Loucy (cell line): ENCODE results near the gene LMF1.

ENCODE experiments used
- H2AFZ ChIP-seq: fragments of 200-600 bp; sonication (generic); 2 replicates; pipeline ENCODE4 v1.6.0; 2016; ENCODE audit warnings: antibody characterized with exemption, mild to moderate bottlenecking, low read length, moderate library complexity
- H3F3A ChIP-seq: fragments of 200-600 bp; 2 replicates; pipeline ENCODE4 v1.6.0; 2016; ENCODE audit warnings: antibody characterized with exemption, low read depth, mild to moderate bottlenecking
- H3K27me3 ChIP-seq: fragments of 200-600 bp; sonication (generic); 2 replicates; pipeline ENCODE4 v1.6.1; 2014; ENCODE audit warnings: low read length, mild to moderate bottlenecking; ENCODE audit not compliant: insufficient read depth, poor library complexity, severe bottlenecking
- H3K36me3 ChIP-seq: fragments of 200-600 bp; sonication (generic); 2 replicates; pipeline ENCODE4 v1.6.1; 2016; ENCODE audit warnings: low read length; ENCODE audit not compliant: insufficient read depth
- H3K4me1 ChIP-seq: fragments of 200-600 bp; sonication (generic); 2 replicates; pipeline ENCODE4 v1.5.1; 2014; ENCODE audit warnings: low read length, mild to moderate bottlenecking; ENCODE audit not compliant: insufficient read depth, poor library complexity, severe bottlenecking
- H3K4me2 ChIP-seq: fragments of 200-600 bp; sonication (generic); 2 replicates; pipeline ENCODE4 v1.6.0; 2014; ENCODE audit warnings: antibody characterized with exemption, low read length, low read depth, mild to moderate bottlenecking; ENCODE audit not compliant: poor library complexity, severe bottlenecking
- H3K4me3 ChIP-seq: fragments of 200-600 bp; sonication (generic); 2 replicates; pipeline ENCODE4 v1.5.1; 2014; ENCODE audit warnings: low read length, mild to moderate bottlenecking, mixed read lengths; ENCODE audit not compliant: poor library complexity, severe bottlenecking
- H3K79me2 ChIP-seq: fragments of 200-600 bp; sonication (generic); 2 replicates; pipeline ENCODE4 v1.6.1; 2014; ENCODE audit warnings: low read length; ENCODE audit not compliant: insufficient read depth
- H3K9ac ChIP-seq: fragments of 200-600 bp; sonication (generic); 2 replicates; pipeline ENCODE4 v1.6.0; 2014; ENCODE audit warnings: mild to moderate bottlenecking, low read depth, low read length, moderate library complexity; ENCODE audit not compliant: poor library complexity, severe bottlenecking
- H3K9me2 ChIP-seq: fragments of 200-600 bp; sonication (generic); replicated peaks from 2 replicates; pipeline ENCODE4 v1.6.1; 2016; ENCODE audit warnings: low read depth, low read length, mixed read lengths
- H3K9me3 ChIP-seq: fragments of 200-600 bp; sonication (generic); 2 replicates; pipeline ENCODE4 v1.6.1; 2014; ENCODE audit warnings: mild to moderate bottlenecking, antibody characterized with exemption, low read length, low read depth; ENCODE audit not compliant: insufficient read depth
- H4K20me1 ChIP-seq: fragments of 200-600 bp; sonication (generic); 2 replicates; pipeline ENCODE4 v1.6.0; 2014; ENCODE audit warnings: antibody characterized with exemption, low read length, mild to moderate bottlenecking; ENCODE audit not compliant: insufficient read depth, poor library complexity, severe bottlenecking
- CTCF ChIP-seq: fragments of 200-600 bp; sonication (generic); conservative IDR thresholded peaks from 2 replicates; pipeline ENCODE4 v1.5.1; 2014; ENCODE audit warnings: mild to moderate bottlenecking, antibody characterized with exemption, low read length
- EZH2phosphoT487 ChIP-seq: fragments of 200-600 bp; IDR thresholded peaks from 2 replicates; pipeline ENCODE4 v1.6.1; 2018; ENCODE audit warnings: antibody characterized with exemption, mild to moderate bottlenecking, moderate library complexity, borderline replicate concordance

The LMF1 gene

DNA sequence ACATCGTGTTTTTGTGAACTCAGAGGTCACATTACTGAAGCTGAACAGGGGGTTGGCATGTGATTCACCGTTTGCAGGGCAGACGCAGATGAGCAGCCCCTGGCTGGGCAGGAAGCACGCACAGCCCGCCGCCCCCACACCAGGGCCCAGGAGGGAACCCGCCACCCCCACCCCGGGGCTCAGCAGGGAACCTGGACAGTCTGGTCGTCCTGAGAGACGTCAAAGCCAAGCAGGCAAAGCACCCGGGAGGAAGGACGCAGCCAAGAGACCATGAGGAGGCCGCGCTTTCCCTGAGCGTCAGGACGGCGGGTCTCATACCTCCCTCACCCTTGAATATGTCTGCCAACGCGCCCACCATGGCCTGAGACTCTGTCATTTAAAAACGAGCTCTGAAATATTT is 60.6 kb downstream of the LMF1 start:
- no peaks in the 10 kb centered on the region for H3K4me1 ChIP-seq
- H3K27me3 ChIP-seq: no peaks in the 10 kb centered on the region
- H4K20me1 ChIP-seq: no peaks in the 10 kb centered on the region
- H3K79me2 ChIP-seq: no peaks in the 10 kb centered on the region
- no peaks in the 10 kb centered on the region for H3K36me3 ChIP-seq
- H3F3A ChIP-seq: no peaks in the 10 kb centered on the region
- no peak overlapping the region for H3K4me3 ChIP-seq
- H3K9me3 ChIP-seq: no peaks in the 10 kb centered on the region
- no peaks in the 10 kb centered on the region for H3K9me2 ChIP-seq
- no peak overlapping the region for H2AFZ ChIP-seq
- TF ChIP-seq EZH2phosphoT487 (no peak), CTCF (no peak)
- H3K4me2 ChIP-seq: no peak overlapping the region
- no peak overlapping the region for H3K9ac ChIP-seq

DNA sequence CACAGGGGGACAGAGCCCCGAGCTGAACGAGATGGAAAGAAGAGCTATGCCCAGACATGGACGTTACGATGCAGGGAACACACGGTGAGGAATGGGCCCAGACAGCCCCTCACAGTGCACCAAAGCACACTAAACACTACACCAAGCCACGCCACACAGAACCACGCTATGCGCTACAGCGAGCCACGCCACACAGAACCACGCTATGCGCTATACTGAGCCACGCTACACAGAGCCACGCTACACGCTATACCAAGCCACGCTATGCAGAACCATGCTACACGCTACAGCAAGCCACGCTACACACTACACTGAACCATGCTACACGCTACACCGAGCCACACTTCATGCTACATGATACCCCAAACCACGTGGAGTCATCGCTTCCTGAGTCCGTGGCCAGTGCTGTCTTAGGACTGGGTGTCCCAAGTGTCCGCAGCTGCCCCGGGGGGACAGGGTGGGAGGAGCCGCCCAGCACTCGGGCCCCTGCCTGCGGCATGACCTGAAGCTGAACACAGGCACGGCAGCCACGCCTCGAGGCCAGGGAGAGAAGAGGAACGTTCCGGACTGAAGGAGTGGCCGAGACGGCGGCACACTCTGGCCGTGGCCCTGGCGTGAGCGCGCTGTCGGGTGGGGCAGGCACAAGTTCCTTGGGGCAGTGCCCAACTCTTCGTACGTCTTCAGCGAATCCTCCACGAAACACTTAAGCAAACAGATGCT is 61.3 kb downstream of the LMF1 start:
- Histone ChIP-seq H3K4me2 (no peak overlapping the region), H3K4me3 (no peak overlapping the region), H3F3A (no peaks in the 10 kb centered on the region), H3K36me3 (no peaks in the 10 kb centered on the region), H3K9ac (no peak overlapping the region), H3K79me2 (no peaks in the 10 kb centered on the region), H3K9me3 (no peaks in the 10 kb centered on the region), H3K27me3 (no peaks in the 10 kb centered on the region), H3K9me2 (no peaks in the 10 kb centered on the region), H4K20me1 (no peaks in the 10 kb centered on the region), H2AFZ (no peak overlapping the region), H3K4me1 (no peaks in the 10 kb centered on the region)
- no peak for TF ChIP-seq CTCF
- TF ChIP-seq EZH2phosphoT487: no peak

DNA sequence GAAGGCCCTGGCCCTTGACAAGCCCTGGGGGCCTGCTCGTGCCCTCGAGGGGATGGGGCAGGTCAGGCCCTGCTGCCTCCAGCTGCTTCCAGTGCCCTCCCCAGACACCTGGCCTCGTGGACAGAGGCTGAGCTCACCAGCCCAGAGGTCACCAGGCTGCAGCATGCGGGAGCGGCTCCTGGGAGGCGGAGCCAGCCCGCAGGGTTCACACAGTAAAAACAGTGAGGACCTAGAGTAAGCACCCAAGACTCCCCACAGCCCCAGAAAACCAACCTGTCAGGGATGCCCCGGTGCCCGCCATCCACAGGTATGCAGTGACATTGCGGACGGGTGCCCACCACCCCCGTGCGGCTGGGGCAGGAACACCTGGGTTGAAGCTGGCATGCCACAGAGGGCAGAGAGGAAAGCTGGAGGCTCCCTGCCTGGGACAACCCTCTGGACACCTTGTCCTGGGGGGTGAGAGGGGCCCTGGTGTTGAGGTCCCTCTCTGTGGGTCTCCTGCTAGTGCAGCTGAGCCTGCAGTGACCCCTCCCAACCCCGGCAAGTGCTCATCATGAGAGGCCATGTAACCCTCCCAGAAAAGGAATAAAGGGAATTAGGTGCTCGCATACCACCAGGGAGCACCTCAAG is 62.1 kb downstream of the LMF1 start:
- Histone ChIP-seq H3K9me3 (no peaks in the 10 kb centered on the region), H2AFZ (no peak overlapping the region), H3K36me3 (no peaks in the 10 kb centered on the region), H3K4me1 (no peaks in the 10 kb centered on the region), H3K27me3 (no peaks in the 10 kb centered on the region), H3K9me2 (no peaks in the 10 kb centered on the region), H3K79me2 (no peaks in the 10 kb centered on the region), H4K20me1 (no peaks in the 10 kb centered on the region), H3K4me2 (no peak overlapping the region), H3K9ac (no peak overlapping the region), H3F3A (no peaks in the 10 kb centered on the region), H3K4me3 (no peak overlapping the region)
- no peak for TF ChIP-seq EZH2phosphoT487
- no peak for TF ChIP-seq CTCF
